ENCODE data around the gene KRT6B.
"Not testable (repeated sequence)": the region's sequence is repeated elsewhere in the genome, so short reads cannot be mapped to it uniquely, and the experiment has no call there.

KRT6B gene

DNA sequence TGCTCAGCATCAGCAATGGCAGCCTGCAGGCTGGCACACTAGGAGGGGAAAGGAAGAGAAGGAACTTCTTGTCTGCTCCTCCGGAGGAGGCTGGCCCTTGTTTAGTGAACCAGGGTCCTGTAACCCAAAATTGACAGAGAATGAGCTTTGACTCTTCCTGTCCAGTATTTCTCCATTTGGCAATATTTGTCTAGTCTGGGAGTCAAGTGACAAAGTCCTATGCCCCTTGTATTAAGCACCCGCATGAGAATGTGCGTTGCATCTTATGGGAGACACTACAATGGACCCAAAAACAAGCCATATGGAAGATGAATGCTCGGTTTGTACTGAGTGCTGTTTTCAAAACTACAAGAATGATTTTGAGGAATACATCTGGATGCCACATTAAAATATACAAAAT, 17.9 kb upstream of the KRT6B start:
- no peak for DNase-seq (ENCODE audit: low spot score)

DNA sequence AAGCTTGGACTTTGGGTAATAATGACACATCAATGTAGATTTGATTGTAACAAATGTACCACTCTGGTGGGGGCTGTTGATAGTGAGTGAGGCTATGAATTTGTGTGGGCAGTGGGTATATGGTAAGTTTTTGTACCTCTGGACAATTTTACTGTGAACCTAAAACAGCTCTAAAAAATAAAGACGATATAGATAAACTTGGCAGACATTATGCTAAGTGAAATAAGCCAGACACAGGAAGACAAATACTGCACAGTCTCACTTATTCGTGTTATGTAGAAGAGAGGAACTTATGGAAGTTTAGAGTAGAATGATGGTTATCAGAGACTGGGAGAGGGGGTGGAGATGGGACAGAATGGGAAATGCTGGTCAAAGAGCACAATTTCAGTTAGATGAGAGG, 13.0 kb upstream of the KRT6B start:
- DNase-seq (ENCODE audit: low spot score), result no peak

DNA sequence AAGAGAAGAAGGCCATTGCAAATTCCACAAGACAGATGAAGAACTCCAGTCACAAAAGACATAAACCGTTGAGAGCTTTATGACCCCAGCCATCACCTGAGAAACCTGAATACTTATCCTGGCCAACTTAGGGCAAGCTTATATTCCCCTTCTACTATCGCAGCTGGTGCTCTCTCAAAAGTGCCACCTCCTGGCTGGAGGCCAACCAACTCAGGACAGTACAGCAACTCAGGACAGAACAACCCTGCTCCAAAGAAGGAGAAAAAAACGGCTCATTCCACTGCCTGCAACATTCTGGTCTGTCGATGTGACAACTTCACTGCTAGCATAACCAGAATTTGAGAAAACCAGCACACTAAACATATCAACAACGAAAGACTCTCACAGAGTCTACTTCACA, 9.7 kb upstream of the KRT6B start:
- no peak for DNase-seq (ENCODE audit: low spot score)

DNA sequence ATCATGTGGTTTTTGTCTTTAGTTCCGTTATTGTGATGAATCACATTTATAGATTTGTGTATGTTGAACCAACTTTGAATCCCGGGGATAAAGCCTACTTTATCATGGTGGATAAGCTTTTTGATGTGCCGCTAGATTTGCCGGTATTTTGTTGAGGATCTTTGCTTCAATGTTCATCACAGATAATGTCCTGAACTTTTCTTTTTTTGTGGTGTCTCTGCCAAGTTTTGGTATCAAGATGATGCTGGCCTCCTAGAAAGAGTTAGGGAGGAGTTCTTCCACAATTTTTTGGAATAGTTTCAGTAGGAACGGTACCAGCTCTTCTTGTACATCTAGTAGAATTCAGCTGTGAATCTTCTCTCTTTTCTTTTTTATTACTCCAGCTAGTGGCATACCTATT, 6.9 kb upstream of the KRT6B start:
- no peak for DNase-seq (ENCODE audit: low spot score)

DNA sequence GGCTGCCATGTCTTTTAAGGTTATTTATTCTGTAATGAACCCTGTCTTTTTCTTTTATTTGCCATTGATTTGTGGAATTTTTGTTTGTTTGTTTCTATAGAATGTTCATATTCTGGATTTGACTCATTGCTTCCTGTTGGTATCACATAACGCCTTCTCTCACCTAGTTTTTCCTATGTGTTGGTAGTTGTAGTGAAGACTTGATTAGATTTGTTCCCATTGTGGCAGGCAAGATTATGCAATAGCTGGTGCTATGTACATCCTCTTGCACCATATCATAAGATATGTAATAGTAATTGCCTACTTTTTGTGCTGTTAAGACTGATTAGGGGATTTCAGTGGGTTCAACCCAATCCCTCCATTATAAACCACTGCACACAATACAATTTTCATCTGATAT, 3.9 kb upstream of the KRT6B start:
- no peak for DNase-seq (ENCODE audit: low spot score)

DNA sequence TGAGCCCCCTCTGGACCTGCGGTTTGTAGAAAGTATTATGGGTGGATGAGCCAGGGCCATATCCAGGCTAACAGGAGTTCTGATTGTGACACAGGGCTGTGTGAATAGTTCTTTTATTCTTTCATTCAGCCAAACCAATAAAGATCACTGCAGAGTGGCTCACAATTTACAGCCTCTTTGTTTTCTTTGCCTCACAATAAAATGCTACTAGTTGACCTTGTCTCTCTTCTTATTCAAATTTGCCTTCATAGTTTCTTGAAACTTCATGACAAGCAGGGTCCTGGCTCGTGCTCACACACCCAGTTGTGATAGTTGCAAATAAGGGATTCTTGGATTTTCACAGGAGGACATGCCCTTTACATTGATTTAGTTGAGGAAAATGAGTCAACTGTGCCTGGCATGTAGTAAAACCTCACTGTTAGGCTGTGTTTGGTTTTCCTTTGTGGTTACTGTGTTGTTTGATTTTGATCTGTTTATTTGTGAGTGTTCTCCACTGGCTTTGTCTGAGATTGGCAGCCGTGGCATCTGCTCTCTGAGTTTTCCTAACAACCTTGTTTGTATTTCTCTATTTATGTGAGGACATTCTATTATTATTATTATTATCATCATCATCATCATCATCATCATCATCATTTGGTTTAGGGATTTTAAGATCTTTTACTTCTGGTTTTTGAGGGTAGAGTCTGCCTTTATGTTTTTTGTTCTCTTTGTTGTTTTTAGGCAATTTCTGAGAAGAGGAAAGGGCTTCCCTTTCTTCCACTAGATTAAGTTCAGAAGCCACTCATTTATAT, 2.7 kb upstream of the KRT6B start:
- DNase-seq (ENCODE audit: low spot score), result no peak

DNA sequence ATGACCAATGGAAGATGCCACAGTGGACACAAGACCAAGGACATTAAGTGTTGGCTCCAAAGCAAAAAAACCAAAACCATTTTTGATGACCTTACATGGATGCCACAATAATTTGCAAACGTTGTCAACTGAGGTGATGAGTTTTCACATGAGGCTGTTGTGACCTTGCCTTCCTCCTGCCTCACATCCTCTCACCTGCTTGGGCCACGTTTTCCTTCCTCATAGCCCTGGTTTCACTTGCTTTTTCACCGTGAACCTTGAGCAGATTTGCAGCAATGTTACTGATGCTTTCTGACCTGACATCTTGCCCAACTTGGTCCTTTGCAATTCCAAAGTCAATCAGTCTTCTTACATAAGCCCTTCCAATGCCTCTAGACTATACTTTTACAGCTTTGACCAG, 3.7 kb downstream of the KRT6B start:
- DNase-seq (ENCODE audit: low spot score), result no peak

DNA sequence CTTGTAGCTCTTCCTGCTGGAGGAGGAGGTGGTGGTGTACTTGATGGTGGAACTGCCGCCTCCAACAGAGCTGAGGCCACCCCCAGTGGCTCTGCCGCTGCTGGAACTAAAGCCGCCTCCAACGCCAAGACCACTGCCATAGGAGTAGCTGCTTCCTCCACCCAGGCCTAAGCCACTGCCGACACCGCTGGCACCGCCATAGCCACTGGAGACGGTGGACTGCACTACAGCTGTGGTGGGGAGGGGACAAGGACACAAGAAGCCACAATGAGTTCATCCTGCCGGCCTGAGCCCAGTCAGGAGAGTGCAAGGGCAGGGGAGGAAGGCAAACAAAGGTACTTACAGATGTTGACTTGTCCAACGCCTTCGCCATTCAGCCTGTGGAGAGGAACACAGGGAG, 4.8 kb downstream of the KRT6B start:
- DNase-seq (ENCODE audit: low spot score), result not testable (repeated sequence)

DNA sequence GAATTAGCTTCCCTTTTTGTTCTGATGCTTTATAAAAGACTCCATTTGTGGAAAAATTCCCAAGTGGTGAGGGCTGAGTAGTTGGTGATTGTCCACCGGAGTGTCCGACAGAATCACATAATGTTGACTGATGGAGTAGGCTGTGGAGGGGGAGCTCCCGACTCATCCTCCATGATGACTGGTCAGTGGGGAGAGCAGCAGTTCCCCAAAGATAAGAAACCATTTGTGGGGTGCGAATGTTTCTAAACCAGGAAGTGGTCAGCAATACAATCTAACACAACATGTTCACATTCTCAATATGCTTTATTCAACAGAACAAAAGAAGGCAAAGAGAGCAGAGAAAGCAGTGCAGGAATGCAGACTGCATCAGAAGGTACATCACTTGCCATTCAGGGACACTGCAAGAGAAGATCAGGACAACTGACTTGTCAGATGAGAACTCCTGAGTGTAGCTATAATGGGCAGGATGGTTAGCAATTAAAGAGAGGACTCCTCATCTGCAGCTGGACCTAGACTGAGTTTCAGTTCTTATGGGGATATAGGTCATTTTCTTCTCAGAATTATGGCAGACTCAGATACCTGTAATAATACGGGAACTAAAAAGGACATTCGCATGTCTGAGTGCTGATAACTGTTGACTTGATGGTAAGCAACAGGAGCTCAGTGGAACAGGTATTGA, 5.4 kb downstream of the KRT6B start:
- no peak for DNase-seq (ENCODE audit: low spot score)

DNA sequence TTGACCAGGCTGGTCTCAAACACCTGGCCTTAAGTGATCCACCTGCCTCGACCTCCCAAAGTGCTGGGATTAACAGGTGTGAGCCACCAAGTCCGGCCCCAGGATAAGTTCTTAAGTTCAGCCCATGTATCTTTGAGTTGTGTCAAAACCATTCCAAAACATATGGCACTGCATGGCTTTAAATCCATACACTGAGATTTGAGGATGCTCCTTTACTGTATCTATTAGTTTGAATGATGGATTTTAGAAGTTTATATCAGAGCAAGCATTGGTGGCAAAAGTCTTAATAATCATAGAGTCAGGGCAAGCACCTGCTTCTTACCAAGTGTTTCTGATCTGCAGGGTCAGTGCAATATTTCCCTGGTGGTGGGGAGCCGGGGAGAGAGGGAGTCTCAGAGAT, 6.1 kb downstream of the KRT6B start:
- no peak for DNase-seq (ENCODE audit: low spot score)

DNA sequence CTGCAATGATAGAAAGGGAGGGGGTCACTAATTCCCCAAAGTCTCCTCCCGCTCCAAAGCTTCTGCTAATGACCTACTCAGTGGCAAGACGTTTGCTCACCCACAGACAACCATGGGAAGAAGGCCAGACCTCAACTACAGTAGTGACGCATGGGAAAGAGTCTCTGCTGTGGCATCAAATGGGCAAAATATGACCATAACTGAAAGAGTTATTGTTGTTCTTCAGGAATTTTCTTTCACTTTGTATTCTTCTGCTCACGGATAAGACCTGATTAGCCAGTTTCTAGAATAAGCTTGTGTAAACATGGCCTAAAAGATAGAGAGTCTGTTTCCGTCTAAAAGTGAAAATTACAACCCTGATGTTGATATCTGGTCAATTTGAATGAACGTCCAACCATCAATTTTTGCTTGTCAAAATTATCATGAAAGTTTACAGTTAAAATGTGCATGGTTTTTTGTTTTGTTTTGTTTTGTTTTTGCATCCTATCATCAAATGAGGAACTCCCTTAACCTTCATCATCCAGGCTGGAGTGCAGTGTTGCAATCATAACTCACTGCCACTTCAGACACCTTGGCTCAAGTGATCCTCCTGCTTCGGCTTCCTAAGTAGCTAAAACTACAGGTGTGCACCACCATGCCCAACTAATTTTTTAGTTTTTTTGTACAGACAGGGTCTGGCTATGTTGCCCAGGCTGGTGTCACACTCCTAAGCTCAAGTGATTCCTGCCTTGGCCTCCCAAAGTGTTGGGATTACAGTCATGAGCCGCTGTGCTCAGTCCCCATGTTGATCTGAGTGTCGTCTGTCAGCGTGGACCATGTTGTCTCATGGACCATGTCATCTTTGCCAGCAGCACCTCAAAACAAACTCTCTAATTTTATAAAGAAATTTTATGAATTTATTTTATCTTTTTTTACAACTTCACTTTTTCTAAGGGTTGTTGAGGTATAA, 7.0 kb downstream of the KRT6B start:
- DNase-seq (ENCODE audit: low spot score), result no peak

DNA sequence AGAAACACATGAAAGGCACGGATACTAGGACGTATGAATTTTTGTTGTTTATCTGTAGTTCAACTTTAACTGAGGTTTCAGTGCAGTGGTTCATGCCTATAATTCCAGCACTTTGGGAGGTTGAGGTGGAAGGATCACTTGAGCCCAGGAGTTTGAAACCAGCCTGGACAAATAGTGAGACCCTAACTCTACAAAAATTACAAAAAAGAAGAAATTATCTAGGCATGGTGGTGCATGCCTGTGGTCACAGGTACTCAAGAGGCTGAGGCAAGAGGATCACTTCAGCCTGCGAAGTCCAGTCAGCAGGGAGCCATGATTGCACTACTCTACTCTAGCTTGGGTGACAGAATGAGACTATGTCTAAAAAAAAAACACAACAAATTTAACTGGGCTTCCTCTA, 8.0 kb downstream of the KRT6B start:
- DNase-seq (ENCODE audit: low spot score), result no peak

DNA sequence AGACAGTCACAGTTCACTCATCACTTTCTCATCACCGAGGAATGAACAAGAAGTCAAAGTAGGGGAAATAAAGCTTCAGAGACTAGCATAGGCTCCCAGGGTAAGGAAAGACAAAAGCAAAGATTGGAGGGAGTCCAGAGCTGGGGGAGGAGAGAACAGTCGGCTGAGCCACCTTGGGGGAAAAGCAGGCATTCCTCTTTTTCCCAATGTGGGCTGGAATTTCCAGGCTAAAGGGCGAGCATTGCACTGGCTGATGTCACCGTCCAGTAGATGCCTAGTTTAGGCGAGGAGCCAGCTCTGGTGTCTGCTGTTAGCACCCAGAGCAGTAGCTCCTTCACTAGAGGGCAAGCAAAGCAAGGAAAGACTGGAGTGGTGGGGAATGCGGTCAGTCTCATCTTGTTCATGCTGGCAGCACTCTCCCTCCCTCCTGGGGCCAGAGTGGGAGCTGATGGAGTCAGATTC, 9.3 kb downstream of the KRT6B start:
- DNase-seq (ENCODE audit: low spot score), result peak; percentile 78

DNA sequence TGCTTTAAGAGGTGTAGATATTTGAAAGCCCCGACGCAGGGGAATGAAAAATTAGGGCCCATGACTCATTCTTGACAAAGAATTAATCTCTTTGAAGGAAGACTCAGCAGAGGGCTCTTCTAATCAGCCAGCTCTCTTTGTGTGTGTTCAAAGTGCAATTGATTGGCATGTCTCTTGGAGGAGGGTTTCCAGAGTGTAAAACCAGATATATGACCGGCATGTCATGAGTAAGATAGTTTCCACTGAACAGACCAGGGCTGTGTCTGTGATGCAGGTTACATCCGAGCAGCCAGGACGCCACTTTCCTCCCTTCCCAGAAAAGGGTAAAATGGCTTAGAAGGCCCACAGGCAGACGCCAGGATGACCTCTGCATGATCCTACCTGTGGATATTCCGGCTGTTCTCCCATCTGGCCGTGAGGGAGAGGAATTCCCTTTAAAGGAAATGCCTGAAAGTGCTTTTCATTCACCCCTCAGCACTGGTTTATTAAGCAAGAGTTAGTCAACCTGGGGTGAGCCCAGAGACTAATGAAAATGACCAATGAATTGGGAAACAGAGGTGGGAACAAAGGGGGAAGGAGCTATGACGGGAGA, 10.5 kb downstream of the KRT6B start:
- no peak for DNase-seq (ENCODE audit: low spot score)

DNA sequence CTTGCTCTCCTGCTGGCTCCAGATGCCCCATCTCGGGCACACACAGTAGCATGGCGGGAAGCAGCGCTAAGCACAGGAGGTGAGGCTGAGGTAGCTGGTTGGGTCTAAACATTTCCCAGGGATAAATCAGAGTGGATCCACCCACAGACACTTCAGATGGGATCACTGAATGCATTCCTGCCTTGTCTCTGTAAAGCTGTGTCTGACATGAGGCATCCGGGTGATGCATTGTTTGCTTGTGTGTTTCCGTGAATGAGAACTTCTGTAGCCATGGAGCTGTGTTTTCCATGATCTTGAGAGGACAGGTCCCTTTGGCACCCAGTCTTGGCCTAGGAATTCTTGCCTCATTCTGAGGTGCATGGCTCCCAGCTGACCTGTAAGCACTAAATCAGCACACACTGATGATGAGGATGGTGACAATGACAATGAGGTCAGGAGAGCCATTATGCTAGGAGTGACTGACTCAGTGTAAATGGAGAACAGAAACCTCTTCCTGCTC, 11.1 kb downstream of the KRT6B start:
- DNase-seq (ENCODE audit: low spot score), result peak; percentile 67

DNA sequence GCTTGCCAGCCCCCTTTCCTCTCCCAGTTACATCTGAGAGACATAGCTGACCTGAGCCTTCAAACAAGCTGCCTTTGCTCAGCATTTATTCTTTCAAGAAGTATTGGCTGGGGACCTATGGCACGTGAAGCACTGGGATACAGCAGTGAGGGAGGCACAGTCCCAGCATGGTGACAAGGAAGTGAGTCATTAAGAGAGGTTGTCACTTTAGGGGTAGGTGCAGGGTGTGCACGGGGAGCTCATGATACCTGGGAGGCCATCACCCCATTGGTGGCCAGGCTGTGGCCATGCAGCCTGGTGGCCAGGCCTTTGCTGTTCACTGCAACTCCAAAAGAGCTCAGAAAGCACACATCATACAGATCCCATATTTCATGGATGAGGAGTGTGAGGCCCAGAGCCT, 12.1 kb downstream of the KRT6B start:
- no peak for DNase-seq (ENCODE audit: low spot score)

DNA sequence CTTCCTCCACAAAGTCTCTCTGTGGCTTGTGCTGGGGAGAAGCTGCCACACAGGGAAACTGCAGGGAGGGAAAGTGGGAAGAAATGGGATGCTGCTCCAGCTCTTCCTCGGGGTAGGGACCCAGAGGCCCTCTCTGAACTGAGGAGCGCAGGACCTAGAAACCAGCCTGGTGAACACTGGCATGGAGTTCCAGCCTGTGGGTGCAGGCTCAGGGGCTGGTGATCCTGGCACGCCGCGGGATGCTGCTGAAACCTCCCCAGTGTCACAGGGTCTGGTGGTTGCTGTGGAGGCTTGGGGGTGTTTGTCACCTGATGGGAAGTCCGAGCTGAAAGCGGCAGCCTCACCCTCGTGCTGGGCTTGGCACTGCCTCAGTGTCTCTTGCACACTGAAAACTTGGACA, 12.5 kb downstream of the KRT6B start:
- DNase-seq (ENCODE audit: low spot score), result no peak

DNA sequence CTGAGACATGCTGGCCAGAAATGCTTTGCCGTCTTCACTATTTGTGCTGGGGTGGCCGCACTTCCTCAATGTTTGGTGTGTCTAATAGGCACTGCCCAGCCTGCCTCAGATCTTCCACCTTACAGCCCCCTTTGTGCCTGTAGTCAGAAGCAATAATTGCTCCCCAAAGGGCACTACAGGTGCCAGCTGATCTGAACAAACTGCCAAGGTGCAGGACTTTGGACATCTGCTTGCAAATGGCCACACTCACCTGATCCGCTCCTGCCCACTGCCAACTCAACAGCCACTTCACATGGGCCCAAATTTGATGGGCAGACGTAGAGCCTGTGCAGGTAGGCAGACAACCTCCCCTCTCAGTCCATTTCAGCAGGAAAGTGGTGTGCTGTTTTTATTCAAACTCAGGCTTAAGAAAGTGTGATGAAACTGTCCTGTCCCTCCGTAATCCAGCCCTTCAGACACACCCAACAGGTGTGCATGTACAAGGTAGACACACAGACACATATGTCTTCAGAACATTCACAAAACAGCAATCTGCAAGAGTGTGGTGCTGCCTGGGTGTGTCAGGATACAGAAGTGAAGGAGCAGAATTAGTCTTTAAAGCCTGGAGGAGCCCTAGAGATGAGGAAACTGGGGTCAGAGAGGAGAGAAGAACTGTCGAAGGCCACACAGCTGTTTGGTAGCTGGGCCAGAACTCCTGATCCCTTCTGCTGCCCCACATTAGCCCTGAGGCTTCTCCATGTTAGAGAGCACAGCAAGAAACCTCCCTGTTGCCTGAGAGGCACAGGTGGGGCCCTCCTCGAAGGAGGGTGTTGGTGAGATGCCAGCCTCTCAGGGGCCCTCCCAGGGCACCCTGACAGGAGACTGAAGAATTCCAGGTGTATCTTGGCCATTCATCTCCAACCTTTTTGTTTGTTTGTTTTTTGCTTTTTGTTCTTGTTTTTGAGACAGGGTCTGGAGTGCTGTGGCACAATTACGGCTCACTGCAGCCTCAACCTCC, 13.3 kb downstream of the KRT6B start:
- DNase-seq (ENCODE audit: low spot score), result no peak

DNA sequence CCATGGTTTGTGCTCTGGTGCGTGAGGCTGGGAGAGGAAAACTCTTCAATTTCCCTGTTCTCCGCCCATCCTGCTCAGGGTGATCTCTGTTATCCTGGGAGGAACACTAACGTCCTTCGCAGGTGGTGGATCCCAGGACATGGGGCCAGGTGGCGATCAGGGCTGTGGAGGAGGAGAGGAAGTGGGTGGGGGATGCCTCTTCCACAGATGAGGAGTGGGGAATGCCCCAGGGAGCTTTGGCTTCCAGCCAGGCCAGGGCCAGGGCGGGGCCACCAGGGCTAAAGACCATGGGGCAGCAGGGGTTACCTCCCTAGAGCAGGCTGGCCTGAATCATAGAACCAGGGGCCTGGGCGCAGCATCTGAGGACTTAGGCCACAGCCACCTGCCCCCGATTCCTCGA, 14.4 kb downstream of the KRT6B start:
- DNase-seq (ENCODE audit: low spot score), result no peak

DNA sequence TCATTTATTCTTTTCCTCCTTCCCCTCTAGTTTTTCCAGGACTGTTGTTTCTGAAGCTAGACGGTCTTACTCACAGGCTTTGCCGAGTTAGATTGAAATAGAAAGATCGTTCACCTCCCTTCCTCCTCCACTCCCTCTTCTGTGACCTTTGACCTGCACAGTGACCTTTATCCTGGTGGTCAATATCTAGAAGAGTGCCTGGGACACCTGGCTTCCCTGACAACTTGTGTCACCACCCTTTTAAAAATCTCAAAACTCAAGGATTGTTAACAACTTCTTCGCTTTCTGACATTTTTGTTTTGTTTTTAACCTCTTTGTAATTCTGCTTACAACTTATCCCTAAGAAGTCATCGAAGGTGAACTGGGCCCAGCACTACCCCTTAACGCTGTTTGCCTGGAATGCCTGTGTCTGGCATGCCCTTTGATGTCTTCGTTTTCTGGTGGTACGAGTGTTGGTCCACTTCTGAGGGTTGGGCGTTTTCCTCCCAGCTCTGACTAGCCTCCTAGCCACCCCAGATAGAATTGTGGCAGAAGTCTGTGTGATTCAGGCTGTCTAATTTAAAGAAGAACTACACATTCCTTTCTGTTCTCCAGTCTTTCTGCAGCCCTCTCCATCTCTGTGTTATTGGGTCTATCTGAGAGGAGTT, 15.0 kb downstream of the KRT6B start:
- DNase-seq (ENCODE audit: low spot score), result no peak
